ENCODE results near the gene ITGA1.

ITGA1 gene

GRCh38 chr5:52990528-52990925 is 202.8 kb downstream of the ITGA1 start:
- in situ Hi-C loops (cut with MboI; ENCODE audit: low sequenced_read_pairs): no loop called here

GRCh38 chr5:52993367-52993766 is 205.7 kb downstream of the ITGA1 start:
- in situ Hi-C loops (cut with MboI; ENCODE audit: low sequenced_read_pairs): no loop called here

GRCh38 chr5:52994266-52994665 is 206.6 kb downstream of the ITGA1 start:
- in situ Hi-C loops (cut with MboI; ENCODE audit: low sequenced_read_pairs): no loop called here

- in situ Hi-C loops (cut with MboI; ENCODE audit: low sequenced_read_pairs): no loop called here
Observed at GRCh38 chr5:52995095-52995494, 207.4 kb downstream of the ITGA1 start.

GRCh38 chr5:52995914-52996313 is 208.2 kb downstream of the ITGA1 start:
- in situ Hi-C loops (cut with MboI; ENCODE audit: low sequenced_read_pairs): no loop called here

- in situ Hi-C loops (cut with MboI; ENCODE audit: low sequenced_read_pairs): no loop called here
Observed at GRCh38 chr5:52996979-52997378, 209.3 kb downstream of the ITGA1 start.

GRCh38 chr5:52997424-52997823 is 209.7 kb downstream of the ITGA1 start:
- in situ Hi-C loops (cut with MboI; ENCODE audit: low sequenced_read_pairs): no loop called here

GRCh38 chr5:52998552-52999313 is 211.0 kb downstream of the ITGA1 start:
- in situ Hi-C loops (cut with MboI; ENCODE audit: low sequenced_read_pairs): no loop called here

GRCh38 chr5:52999344-52999949 is 211.7 kb downstream of the ITGA1 start:
- in situ Hi-C loops (cut with MboI; ENCODE audit: low sequenced_read_pairs): no loop called here

- in situ Hi-C loops (cut with MboI; ENCODE audit: low sequenced_read_pairs): no loop called here
Observed at GRCh38 chr5:53001541-53001940, 213.8 kb downstream of the ITGA1 start.

- in situ Hi-C loops (cut with MboI; ENCODE audit: low sequenced_read_pairs): no loop called here
Observed at GRCh38 chr5:53002491-53002890, 214.8 kb downstream of the ITGA1 start.

GRCh38 chr5:53003144-53003543 is 215.4 kb downstream of the ITGA1 start:
- in situ Hi-C loops (cut with MboI; ENCODE audit: low sequenced_read_pairs): no loop called here

GRCh38 chr5:53006911-53007890 is 219.5 kb downstream of the ITGA1 start:
- in situ Hi-C loops (cut with MboI; ENCODE audit: low sequenced_read_pairs): no loop called here

- in situ Hi-C loops (cut with MboI; ENCODE audit: low sequenced_read_pairs): no loop called here
Observed at GRCh38 chr5:53008751-53009150, 221.0 kb downstream of the ITGA1 start.
